HG02642 (cell line): ENCODE results near the gene PTPRS.

ENCODE experiments used
- ATAC-seq: cut with Tn5 transposase; IDR thresholded peaks from one replicate; pipeline ENCODE4 v1.9.1; 2021; ENCODE audit warnings: mild to moderate bottlenecking; ENCODE audit not compliant: unreplicated experiment, poor library complexity

Gene PTPRS

DNA sequence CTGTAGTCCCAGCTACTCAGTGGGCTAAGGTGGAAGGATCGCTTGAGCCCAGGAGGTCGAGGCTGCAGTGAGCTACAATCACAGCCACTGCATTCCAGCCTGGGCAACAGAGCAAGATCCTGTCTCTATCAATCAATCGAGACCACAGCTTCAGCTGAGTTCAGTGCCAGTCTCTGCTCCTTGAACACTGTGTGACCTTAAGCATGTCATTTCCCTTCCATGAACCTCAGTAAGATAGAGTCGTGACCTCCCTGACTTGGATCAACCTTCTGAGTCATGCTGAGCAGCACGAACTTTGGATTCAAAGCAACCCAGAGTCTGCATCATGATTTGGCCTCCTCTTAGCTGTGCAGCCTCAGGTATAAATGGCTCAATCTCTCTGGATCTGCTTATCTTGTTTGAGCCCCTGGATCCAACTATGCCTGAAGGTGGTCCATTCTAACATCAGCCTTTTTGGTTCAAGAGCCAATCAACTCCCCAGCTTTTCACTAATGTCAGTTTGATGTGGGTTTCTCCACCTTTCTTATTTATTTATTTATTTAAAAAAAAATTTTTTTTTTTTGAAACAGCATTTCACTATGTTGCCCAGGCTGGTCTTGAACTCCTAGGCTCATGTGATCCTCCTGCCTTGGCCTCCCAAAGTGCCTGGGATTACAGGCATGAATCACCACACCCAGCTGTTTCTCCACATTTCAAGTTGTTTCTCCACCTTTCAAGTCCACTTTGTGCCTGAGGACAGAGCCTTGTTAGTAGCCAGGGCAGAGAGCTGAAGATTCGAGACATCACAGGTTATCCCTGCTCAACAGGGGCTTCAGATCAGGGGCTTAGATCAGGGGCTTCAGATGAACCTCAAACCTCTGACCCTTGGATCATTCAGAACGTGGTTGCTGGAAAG is 26.4 kb downstream of the PTPRS start:
- ATAC-seq, result no peak

- no peak for ATAC-seq
Observed at GRCh38 chr19:5313307-5313706, 27.3 kb downstream of the PTPRS start.

DNA sequence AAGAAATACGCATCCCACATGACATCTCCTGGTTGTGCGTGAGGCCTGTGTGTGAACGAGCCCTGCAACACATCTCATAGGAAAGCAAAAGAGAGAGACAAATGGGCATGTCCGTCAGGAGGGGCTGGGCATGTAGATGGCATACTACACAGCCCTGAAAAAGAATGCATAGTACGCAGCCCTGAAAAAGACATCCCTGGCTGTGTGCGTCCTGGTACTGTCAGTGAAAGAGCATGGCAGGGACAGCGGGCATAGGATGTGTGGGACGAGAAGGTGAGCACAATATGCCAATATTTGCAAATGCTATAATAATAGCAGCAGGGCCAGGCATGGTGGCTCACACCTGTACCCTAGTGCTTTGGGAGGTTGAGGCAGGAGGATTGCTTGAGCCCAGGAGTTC is 28.6 kb downstream of the PTPRS start:
- ATAC-seq, result no peak

DNA sequence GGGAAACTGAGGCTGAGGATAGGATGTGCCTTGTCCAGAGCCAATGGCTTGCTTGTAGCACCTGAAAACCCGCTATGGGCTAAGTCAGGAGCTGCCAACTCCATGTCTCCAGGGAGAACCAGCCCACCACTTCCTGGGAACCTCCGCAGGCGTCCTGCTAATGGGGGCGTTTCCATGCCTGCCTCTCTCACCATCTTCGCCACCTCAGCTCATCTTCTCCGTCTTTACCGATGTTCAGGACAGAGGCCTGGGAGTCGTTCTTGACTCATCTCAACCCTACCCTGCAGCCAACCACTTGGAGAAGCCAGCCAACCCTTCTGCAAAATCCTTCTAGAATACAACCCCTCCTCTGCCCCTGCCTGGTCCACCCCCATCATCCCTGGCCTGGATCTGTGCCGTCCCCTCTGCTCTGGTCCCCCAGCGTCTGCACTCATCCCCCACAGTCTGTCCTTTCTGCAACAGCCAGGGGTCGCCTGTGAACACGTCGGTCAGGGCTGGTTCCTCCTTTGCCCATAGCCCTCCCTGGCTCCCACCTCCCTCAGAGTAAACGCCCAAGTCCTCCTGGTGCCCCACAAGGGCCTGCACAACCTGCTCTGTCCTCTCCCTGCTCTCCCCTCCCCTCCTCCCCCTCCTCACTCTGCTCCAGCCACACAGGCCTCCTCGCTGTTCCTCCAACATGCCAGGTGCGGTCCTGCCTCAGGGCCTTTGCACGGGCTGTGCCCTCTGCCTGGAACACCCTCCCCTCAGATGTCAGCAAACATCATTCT is 31.0 kb downstream of the PTPRS start:
- ATAC-seq, result no peak

DNA sequence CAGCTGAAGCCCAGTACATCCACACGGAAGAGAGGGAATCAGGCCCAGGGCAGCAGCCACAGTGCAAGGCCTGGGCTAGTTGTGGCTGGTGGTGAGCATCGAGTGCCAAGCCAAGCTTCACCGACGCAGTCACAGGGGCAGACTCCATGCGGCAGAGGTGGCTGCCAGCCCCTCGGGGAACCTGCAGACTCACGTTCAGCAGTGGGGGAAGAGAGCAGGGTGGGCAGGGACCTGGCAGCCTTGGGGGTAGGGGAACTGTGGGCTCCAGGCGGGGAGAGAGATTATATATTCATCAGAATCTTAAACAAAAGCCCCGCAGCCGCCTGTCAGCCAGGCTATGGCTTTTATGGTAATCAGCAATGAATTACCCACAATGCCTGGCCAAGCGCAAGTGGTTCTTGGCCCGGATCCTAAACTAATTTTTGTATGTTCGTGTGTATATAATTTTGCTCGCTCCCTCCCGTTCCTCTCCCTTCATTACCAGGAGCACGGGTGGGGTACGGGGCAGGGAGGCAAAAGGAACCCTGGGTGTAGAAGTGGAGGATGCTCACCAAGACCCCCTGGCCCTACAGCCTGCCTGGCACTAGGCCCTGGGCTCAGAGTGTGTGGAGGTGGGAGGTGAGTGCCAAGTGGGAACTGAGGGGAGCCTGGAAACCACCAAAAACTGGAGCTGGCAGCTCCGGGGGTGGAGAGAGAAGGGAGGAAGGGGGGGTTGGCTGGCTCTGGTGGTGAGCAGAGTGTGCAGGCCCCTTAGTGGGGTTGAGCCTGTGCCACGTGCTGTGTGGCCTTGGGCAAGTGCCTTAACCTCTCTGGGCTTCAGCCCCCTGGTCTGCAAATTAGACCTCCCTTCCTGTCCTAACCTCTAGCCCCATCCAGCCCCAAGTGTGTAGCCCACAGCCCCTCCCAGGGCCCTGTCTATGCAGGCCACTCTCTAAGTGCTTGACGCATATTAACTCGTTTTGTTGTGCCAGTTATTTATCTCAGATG is 31.9 kb downstream of the PTPRS start:
- no peak for ATAC-seq

DNA sequence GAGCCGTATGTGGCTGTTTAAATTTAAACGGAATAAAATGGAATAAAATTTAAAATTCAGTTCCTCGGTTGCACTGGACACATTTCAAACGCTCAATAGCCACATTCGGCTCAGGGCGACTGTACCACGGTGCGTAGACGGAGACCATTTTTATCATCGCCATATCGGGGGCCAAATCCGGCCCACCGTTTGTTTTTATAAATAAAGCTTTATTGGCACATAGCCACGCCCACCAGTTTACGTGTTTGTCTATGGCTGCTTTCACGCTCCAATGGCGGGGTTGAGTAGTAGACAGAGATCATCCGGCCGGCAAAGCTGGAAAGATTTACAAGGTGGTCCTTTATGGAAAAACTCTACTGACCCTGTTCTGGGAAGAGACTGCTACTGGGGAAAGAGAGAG is 33.0 kb downstream of the PTPRS start:
- no peak for ATAC-seq

- no peak for ATAC-seq
Observed at GRCh38 chr19:5305163-5305562, 35.4 kb downstream of the PTPRS start.

- ATAC-seq, result no peak
Observed at GRCh38 chr19:5304486-5304885, 36.1 kb downstream of the PTPRS start.

- no peak for ATAC-seq
Observed at GRCh38 chr19:5303208-5303607, 37.4 kb downstream of the PTPRS start.

GRCh38 chr19:5302396-5302795 is 38.2 kb downstream of the PTPRS start:
- no peak for ATAC-seq

- ATAC-seq, result no peak
Observed at GRCh38 chr19:5299137-5299536, 41.5 kb downstream of the PTPRS start.

GRCh38 chr19:5298471-5298901 is 42.1 kb downstream of the PTPRS start:
- ATAC-seq, result no peak

GRCh38 chr19:5297272-5297669 is 43.3 kb downstream of the PTPRS start:
- no peak for ATAC-seq

DNA sequence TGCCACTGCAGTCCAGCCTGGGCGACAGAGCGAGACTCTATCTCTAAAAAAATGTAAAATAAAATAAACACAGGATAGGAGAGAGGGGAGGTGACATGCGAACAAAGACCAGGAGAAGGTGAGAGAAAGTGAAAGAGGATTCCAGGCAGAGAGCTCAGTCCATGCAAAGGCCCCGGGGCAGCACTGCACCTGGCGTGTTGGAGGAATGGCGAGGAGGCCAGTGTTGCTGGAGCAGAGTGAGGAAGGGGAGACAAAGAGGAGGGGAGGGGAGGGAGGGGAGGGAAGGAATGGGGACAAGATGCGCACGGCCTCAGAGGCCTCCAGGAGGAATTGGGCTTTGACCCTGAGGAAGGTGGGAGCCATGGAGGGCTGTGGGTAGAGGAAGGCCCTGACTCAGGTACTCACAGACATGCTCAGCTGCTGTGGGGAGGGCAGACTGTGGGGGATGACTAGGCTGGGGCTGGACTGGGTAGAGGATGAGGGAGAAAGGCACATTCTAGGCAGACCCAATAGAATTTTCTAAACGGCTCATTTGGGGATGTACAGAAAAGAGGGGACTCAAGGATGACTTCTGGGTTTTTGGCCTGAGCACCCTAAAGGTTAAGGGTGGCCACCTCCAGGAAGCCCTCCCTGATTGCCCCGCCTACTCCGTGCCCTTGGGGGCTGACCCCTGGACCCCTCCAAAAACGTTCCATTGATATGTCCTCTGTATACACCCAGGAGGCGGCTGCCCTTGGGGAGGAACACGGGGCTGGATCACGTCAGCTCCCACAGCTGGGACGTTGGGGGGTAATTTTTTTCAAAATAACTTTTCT is 43.9 kb downstream of the PTPRS start:
- no peak for ATAC-seq

- ATAC-seq, result no peak
Observed at GRCh38 chr19:5296021-5296420, 44.6 kb downstream of the PTPRS start.

DNA sequence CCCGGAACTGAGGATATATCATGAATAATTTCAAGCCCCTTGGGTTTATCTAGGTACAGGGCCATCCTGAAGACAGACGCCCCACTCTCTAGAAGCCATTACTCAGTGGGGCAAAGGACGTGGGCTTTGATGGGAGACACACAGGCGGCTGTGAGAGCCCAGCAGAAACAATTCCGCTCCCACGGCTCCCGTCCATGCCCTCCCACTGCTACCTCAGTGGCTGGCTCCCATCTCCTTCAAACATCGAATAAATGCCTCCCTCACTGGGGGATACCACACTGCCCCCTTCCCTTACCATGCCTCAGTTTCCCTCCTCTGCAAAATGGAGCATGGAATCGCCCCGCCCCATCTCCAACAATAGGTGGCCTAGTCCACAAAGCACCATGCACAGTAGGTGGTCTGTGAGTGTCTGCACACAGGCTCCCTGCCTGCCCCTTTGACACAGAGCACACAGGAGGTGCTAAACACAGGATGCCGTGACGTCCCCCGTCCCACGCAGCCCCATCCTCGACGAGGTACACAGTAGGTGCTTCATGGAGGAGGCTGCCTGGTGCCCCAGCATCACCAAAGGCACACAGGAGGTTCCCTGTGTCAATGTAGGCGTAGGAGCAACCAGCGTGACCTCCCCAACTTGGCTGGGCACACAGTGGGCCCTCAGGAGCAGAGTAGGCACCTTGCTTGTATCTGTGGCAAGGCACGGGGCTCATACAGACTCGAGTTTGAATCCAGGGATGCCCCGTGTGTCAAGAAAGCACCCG is 46.0 kb downstream of the PTPRS start:
- no peak for ATAC-seq

DNA sequence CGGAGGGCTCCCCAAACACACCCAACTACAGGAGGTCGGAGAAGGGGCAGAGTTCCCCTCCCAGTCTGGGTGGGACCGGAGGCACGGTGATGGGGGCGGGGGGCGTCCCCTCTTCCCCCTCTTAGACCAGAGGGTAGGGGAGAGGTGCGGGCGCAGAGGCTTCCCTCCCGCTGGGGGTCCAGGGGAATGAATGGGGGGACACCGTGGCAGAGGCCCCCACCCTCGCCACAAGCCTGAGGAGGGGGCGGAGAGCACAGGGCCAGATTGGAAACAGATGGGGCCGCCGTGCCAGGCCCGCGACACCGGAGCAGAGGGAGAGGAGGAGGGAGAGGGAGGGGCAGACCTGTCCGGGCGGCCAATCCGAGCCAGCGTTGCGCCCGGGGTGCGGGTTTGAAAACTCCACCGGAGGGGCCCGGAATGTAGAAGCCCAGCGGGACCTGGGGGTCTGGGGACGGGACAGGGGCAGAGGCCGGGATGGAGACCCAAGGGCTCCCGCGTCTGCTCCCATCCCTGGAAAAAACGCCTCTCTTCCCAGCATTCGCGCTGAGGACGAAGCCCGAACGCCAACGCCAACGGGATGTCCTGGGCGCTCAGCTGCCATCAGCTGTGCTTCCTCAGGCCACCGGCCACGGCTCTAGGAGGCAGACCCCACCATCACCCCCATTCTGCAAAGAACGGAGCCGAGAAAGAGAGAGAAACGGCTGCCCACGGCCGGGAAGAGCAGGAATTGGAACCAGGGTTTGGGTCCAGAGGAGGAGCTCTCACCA is 46.8 kb downstream of the PTPRS start:
- ATAC-seq, result no peak
